Gastrocnemius medialis (tissue), 4 donors: ENCODE results near the gene DMKN.
A peak's percentile ranks its signal among the peaks of the same experiment; 100 is the strongest.

Experiments used
- CTCF ChIP-seq, 5 experiments: fragments of 450-650 bp in 3 of 5; fragments of 200-600 bp in 2 of 5; sonication (generic) in 2 of 5; IDR thresholded peaks in 4 of 5; conservative IDR thresholded peaks in 1 of 5; 1 replicate in 4 of 5; 2 replicates in 1 of 5; pipeline ENCODE4 v1.5.1; 2016 to 2019; ENCODE audit warnings: antibody characterized with exemption in 5 of 5, mild to moderate bottlenecking in 3 of 5, moderate library complexity in 3 of 5
- POLR2A ChIP-seq, 2 donors: fragments of 450-650 bp; IDR thresholded peaks; one replicate each; pipeline ENCODE4 v1.6.1; 2017; ENCODE audit warnings: antibody characterized with exemption in 2 of 2, mild to moderate bottlenecking in 2 of 2, moderate library complexity in 2 of 2

GRCh38 chr19:35545001-35545854 is 31.8 kb upstream of the DMKN start, which contains the start of gene TMEM147:
- no peak for TF ChIP-seq CTCF (IDR thresholded peaks at IDR 0.05 in 4 of 5, conservative IDR thresholded peaks at IDR 0.05 in 1 of 5)
- peak; percentile 63 to 70 for TF ChIP-seq POLR2A (IDR thresholded peaks at IDR 0.05)
